ENCODE data around the gene PAFAH1B2. TPM values are rescaled to one million over a fixed set of nuclear protein-coding genes. Genes with fewer than 3 reads are reported as not detected.

PAFAH1B2 gene
- total RNA-seq, 4 donors from 2014 or later, result 33.2 to 64.0 (median 48.5) TPM

GRCh38 chr11:117187007-117187406 is 42.9 kb downstream of the PAFAH1B2 start:
- intact Hi-C loops (cut with DNase I), result no loop called here
- H3K27me3 ChIP-seq, result no peaks in the 10 kb centered on the region
- WGBS, 2 donors, result 68 to 81% methylated on average over 4 of the region's 6 CpGs
- H3K9me3 ChIP-seq, result no peaks in the 10 kb centered on the region
- peaks cover 16 to 96% (median 35%) of the 10 kb centered on the region in 3 donors for H3K36me3 ChIP-seq
- DNase-seq, result no peak
- TF ChIP-seq CTCF (IDR thresholded peaks at IDR 0.05) (no peak), POLR2A (IDR thresholded peaks at IDR 0.05) (no peak)
- peaks cover 0 to 23% (median 0%) of the 10 kb centered on the region in 3 donors for H3K4me1 ChIP-seq
- no peak overlapping the region for H3K4me3 ChIP-seq
- H3K27ac ChIP-seq, result peak overlapping the region in 1 of 4 donors; percentile 50

- Histone ChIP-seq H3K4me3 (no peak overlapping the region), H3K36me3 (peaks cover 20 to 96% (median 36%) of the 10 kb centered on the region in 3 donors), H3K4me1 (peaks cover 0 to 24% (median 0%) of the 10 kb centered on the region in 3 donors), H3K27ac (no peak overlapping the region), H3K9me3 (no peaks in the 10 kb centered on the region), H3K27me3 (no peaks in the 10 kb centered on the region)
- intact Hi-C loops (cut with DNase I), result no loop called here
- TF ChIP-seq POLR2A (IDR thresholded peaks at IDR 0.05), result no peak
- TF ChIP-seq CTCF (IDR thresholded peaks at IDR 0.05), result no peak
- DNase-seq, result no peak
- WGBS, 2 donors, result 91% methylated on average over 5 to 13 of the region's 13 CpGs
These were observed 43.3 kb downstream of the PAFAH1B2 start for GRCh38 chr11:117187428-117187798.

- 90 to 93% methylated on average over 5 to 14 of the region's 16 CpGs for WGBS, 2 donors
- no peaks in the 10 kb centered on the region for H3K9me3 ChIP-seq
- peaks cover 0 to 29% (median 0%) of the 10 kb centered on the region in 3 donors for H3K4me1 ChIP-seq
- no peak for TF ChIP-seq CTCF (IDR thresholded peaks at IDR 0.05)
- TF ChIP-seq POLR2A (IDR thresholded peaks at IDR 0.05), result no peak
- no peak overlapping the region for H3K4me3 ChIP-seq
- H3K27me3 ChIP-seq, result no peaks in the 10 kb centered on the region
- H3K36me3 ChIP-seq, result peaks cover 25 to 96% (median 33%) of the 10 kb centered on the region in 3 donors
- intact Hi-C loops (cut with DNase I), result no loop called here
- peak overlapping the region in 1 of 4 donors; percentile 17 for H3K27ac ChIP-seq
- DNase-seq, result no peak
These were observed 43.9 kb downstream of the PAFAH1B2 start for GRCh38 chr11:117187799-117188481.

GRCh38 chr11:117188620-117189081 is 44.6 kb downstream of the PAFAH1B2 start:
- no peak for DNase-seq
- H3K9me3 ChIP-seq, result no peaks in the 10 kb centered on the region
- H3K27me3 ChIP-seq, result no peaks in the 10 kb centered on the region
- H3K4me3 ChIP-seq, result no peak overlapping the region
- H3K4me1 ChIP-seq, result peaks cover 0 to 29% (median 0%) of the 10 kb centered on the region in 3 donors
- intact Hi-C loops (cut with DNase I), result no loop called here
- H3K36me3 ChIP-seq, result peaks cover 29 to 96% (median 33%) of the 10 kb centered on the region in 3 donors
- TF ChIP-seq CTCF (IDR thresholded peaks at IDR 0.05), result no peak
- TF ChIP-seq POLR2A (IDR thresholded peaks at IDR 0.05), result no peak
- WGBS, 2 donors, result 87 to 94% methylated on average over 7 to 12 of the region's 20 CpGs
- peak overlapping the region in 2 of 4 donors; percentile 17 to 24 for H3K27ac ChIP-seq

- H3K36me3 ChIP-seq, result peaks cover 29 to 96% (median 33%) of the 10 kb centered on the region in 3 donors
- H3K4me1 ChIP-seq, result peaks cover 0 to 24% (median 0%) of the 10 kb centered on the region in 3 donors
- H3K27me3 ChIP-seq, result no peaks in the 10 kb centered on the region
- peak overlapping the region in 2 of 4 donors; percentile 17 to 29 for H3K27ac ChIP-seq
- TF ChIP-seq POLR2A (IDR thresholded peaks at IDR 0.05) (no peak), CTCF (IDR thresholded peaks at IDR 0.05) (no peak)
- no peaks in the 10 kb centered on the region for H3K9me3 ChIP-seq
- peak; percentile 19 for DNase-seq
- WGBS, 2 donors, result 73 to 92% methylated on average over 7 to 11 of the region's 22 CpGs
- intact Hi-C loops (cut with DNase I), result no loop called here
- no peak overlapping the region for H3K4me3 ChIP-seq
These were observed 45.3 kb downstream of the PAFAH1B2 start for GRCh38 chr11:117189191-117189940.

Data from esophagus squamous epithelium (tissue), 5 donors.